ENCODE results near the gene CAMK2N2. TPM values are rescaled to one million over a fixed set of nuclear protein-coding genes. Genes with fewer than 3 reads are reported as not detected.

CAMK2N2 gene
- total RNA-seq, 1 experiment from 2014 or later, result 5.7 TPM

DNA sequence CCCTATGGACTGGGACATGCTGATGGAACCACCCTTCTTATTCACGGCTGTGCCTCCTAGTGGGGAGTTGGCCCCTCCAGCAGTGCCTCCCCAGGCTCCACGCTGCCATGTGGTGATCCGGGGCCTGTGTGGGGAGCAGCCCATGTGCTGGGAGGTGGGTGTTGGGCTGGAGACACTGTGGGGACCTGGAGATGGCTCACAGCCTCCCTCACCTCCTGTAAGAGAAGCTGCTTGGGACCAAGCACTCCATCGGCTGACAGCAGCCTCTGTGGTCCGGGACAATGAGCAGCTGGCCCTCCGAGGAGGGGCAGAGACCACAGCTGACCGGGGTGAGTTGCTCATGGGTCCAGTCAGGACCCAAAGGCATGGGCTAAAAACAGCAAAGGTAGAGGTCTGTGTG lies 21.6 kb downstream of the CAMK2N2 start:
- Histone ChIP-seq H3K27me3 (ENCODE audit: control insufficient read depth, insufficient read depth, low read length) (no peaks in the 10 kb centered on the region), H3K4me1 (ENCODE audit: control insufficient read depth, insufficient read depth, low read length) (peaks cover 6% of the 10 kb centered on the region), H3K9me3 (ENCODE audit: control insufficient read depth, insufficient read depth, low read depth, low read length) (no peaks in the 10 kb centered on the region), H3K36me3 (ENCODE audit: control insufficient read depth, insufficient read depth, low read length) (no peaks in the 10 kb centered on the region), H3K27ac (ENCODE audit: low read length) (no peak overlapping the region), H3K4me3 (ENCODE audit: low read depth in 2 of 2, low read length in 2 of 2) (no peak overlapping the region)
- in situ Hi-C loops (cut with HindIII; ENCODE audit: low pct_unique_long_range_greater_than_20kb, low sequenced_read_pairs), result no loop called here
- CTCF ChIA-PET, result no interaction called here
- ATAC-seq, result no peak
- TF ChIP-seq POLR2AphosphoS5 (IDR thresholded peaks at IDR 0.05; ENCODE audit: low read depth, low read length) (no peak), SIN3A (IDR thresholded peaks at IDR 0.05; ENCODE audit: borderline replicate concordance, insufficient read depth, low read depth, low read length) (no peak), TCF7L2 (IDR thresholded peaks at IDR 0.05; ENCODE audit: low read depth, low read length) (no peak)
- TF ChIP-seq, protein P1, sequence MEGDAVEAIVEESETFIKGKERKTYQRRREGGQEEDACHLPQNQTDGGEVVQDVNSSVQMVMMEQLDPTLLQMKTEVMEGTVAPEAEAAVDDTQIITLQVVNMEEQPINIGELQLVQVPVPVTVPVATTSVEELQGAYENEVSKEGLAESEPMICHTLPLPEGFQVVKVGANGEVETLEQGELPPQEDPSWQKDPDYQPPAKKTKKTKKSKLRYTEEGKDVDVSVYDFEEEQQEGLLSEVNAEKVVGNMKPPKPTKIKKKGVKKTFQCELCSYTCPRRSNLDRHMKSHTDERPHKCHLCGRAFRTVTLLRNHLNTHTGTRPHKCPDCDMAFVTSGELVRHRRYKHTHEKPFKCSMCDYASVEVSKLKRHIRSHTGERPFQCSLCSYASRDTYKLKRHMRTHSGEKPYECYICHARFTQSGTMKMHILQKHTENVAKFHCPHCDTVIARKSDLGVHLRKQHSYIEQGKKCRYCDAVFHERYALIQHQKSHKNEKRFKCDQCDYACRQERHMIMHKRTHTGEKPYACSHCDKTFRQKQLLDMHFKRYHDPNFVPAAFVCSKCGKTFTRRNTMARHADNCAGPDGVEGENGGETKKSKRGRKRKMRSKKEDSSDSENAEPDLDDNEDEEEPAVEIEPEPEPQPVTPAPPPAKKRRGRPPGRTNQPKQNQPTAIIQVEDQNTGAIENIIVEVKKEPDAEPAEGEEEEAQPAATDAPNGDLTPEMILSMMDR (IDR thresholded peaks at IDR 0.05), result no peak
- TF ChIP-seq, protein P2, sequence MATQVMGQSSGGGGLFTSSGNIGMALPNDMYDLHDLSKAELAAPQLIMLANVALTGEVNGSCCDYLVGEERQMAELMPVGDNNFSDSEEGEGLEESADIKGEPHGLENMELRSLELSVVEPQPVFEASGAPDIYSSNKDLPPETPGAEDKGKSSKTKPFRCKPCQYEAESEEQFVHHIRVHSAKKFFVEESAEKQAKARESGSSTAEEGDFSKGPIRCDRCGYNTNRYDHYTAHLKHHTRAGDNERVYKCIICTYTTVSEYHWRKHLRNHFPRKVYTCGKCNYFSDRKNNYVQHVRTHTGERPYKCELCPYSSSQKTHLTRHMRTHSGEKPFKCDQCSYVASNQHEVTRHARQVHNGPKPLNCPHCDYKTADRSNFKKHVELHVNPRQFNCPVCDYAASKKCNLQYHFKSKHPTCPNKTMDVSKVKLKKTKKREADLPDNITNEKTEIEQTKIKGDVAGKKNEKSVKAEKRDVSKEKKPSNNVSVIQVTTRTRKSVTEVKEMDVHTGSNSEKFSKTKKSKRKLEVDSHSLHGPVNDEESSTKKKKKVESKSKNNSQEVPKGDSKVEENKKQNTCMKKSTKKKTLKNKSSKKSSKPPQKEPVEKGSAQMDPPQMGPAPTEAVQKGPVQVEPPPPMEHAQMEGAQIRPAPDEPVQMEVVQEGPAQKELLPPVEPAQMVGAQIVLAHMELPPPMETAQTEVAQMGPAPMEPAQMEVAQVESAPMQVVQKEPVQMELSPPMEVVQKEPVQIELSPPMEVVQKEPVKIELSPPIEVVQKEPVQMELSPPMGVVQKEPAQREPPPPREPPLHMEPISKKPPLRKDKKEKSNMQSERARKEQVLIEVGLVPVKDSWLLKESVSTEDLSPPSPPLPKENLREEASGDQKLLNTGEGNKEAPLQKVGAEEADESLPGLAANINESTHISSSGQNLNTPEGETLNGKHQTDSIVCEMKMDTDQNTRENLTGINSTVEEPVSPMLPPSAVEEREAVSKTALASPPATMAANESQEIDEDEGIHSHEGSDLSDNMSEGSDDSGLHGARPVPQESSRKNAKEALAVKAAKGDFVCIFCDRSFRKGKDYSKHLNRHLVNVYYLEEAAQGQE (IDR thresholded peaks at IDR 0.05; ENCODE audit: insufficient read depth in 1 of 2, low read depth in 2 of 2, low read length in 1 of 2), result no peak
- no TSS peak for BruUV-seq (replicated peaks)
- POLR2A ChIA-PET, result no interaction called here
- intact Hi-C loops (cut with micrococcal nuclease; ENCODE audit: unreplicated experiment), result loop anchor here (5.0 kb wide), 1 partner anchor 92 kb away; no protein-coding TSS in a partner anchor
- DNase-seq (ENCODE audit: low read depth, low spot score), result no peak

DNA sequence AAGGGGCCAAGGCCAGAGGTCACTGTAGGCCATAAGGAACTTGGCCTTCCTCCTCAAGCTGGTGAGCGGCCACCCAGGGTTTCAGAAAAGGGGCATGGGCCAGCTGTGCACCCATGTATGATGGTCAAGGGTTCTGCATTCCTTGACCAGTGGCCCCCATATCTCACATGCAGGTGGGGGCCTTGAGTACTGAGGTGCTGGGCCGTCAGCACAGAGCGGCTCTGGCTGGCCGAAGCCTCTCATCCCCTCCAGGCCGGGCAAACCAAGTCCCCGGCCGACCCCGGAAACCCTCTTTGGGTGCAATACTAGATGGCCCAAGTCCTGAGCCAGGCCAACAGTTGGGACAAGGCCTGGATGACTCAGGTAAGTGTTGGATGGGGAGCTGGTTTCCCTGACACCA lies 22.1 kb downstream of the CAMK2N2 start:
- H3K4me1 ChIP-seq (ENCODE audit: control insufficient read depth, insufficient read depth, low read length), result peaks cover 6% of the 10 kb centered on the region
- ATAC-seq (no peak), DNase-seq (ENCODE audit: low read depth, low spot score) (no peak)
- no peaks in the 10 kb centered on the region for H3K36me3 ChIP-seq (ENCODE audit: control insufficient read depth, insufficient read depth, low read length)
- intact Hi-C loops (cut with micrococcal nuclease; ENCODE audit: unreplicated experiment) (no loop called here), in situ Hi-C loops (cut with HindIII; ENCODE audit: low pct_unique_long_range_greater_than_20kb, low sequenced_read_pairs) (no loop called here)
- H3K9me3 ChIP-seq (ENCODE audit: control insufficient read depth, insufficient read depth, low read depth, low read length), result no peaks in the 10 kb centered on the region
- H3K27ac ChIP-seq (ENCODE audit: low read length), result no peak overlapping the region
- no peak for TF ChIP-seq TCF7L2 (IDR thresholded peaks at IDR 0.05; ENCODE audit: low read depth, low read length)
- TF ChIP-seq, protein P1 (IDR thresholded peaks at IDR 0.05), result no peak
- no peak for TF ChIP-seq SIN3A (IDR thresholded peaks at IDR 0.05; ENCODE audit: borderline replicate concordance, insufficient read depth, low read depth, low read length)
- TF ChIP-seq POLR2AphosphoS5 (IDR thresholded peaks at IDR 0.05; ENCODE audit: low read depth, low read length), result no peak
- TF ChIP-seq, protein P2 (IDR thresholded peaks at IDR 0.05; ENCODE audit: insufficient read depth in 1 of 2, low read depth in 2 of 2, low read length in 1 of 2), result no peak
- ChIA-PET POLR2A (no interaction called here), CTCF (no interaction called here)
- H3K4me3 ChIP-seq (ENCODE audit: low read depth in 2 of 2, low read length in 2 of 2), result no peak overlapping the region
- BruUV-seq (replicated peaks), result no TSS peak
- no peaks in the 10 kb centered on the region for H3K27me3 ChIP-seq (ENCODE audit: control insufficient read depth, insufficient read depth, low read length)
